ENCODE measurements around the gene IKZF1.

Gene IKZF1

DNA sequence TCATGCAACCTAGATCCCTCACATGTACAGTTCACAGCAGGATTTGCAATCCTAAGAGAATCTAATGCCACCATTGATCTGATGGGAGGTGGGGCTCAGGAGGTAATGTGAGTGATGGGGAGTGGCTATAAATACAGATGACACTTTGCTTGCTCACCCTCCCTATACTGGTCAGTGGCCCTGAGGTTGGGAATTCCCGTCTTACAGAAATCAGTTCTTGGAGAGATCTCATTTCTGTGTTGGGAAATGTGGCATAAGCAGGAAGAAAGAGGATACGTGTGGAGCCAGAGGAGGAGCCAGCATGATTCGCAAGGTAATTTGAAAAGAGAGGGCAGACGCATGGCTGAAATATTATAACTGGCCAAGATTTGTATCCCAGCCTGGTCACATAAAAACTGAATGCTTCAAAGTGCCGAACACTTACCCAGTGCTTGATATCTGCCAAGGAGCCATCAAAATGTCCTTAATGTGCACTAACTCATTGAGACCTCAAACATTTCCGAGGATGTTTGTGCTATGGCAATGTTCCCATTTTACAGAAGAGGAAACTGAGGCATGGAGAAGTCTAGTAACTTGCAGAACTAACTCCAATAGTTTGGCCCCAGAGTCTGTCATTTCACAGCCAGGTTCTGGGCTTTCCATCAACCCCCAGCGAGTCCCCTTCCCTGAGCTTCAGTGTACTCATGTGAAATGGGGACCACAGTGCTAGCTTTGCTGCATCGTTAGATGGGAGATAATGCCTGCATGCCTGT is 5.5 kb upstream of the IKZF1 start:
- no peak for DNase-seq (ENCODE audit: low read depth in 1 of 2, low spot score in 1 of 2)
- Histone ChIP-seq H3K4me3 (replicated peaks; ENCODE audit: insufficient read depth, low read length) (no peak overlapping the region), H3K27me3 (ENCODE audit: insufficient read depth, poor library complexity, severe bottlenecking) (no peaks in the 10 kb centered on the region), H3K27ac (replicated peaks) (no peak overlapping the region)
- TF ChIP-seq POLR2AphosphoS5 (IDR thresholded peaks at IDR 0.05; ENCODE audit: low read depth), result no peak
- TF ChIP-seq, protein P1, sequence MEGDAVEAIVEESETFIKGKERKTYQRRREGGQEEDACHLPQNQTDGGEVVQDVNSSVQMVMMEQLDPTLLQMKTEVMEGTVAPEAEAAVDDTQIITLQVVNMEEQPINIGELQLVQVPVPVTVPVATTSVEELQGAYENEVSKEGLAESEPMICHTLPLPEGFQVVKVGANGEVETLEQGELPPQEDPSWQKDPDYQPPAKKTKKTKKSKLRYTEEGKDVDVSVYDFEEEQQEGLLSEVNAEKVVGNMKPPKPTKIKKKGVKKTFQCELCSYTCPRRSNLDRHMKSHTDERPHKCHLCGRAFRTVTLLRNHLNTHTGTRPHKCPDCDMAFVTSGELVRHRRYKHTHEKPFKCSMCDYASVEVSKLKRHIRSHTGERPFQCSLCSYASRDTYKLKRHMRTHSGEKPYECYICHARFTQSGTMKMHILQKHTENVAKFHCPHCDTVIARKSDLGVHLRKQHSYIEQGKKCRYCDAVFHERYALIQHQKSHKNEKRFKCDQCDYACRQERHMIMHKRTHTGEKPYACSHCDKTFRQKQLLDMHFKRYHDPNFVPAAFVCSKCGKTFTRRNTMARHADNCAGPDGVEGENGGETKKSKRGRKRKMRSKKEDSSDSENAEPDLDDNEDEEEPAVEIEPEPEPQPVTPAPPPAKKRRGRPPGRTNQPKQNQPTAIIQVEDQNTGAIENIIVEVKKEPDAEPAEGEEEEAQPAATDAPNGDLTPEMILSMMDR (IDR thresholded peaks at IDR 0.05; ENCODE audit: insufficient read depth, low read length), result no peak
- no peak for TF ChIP-seq GABPA (IDR thresholded peaks at IDR 0.05; ENCODE audit: low read depth)
- no peak for TF ChIP-seq SPI1 (IDR thresholded peaks at IDR 0.05; ENCODE audit: borderline replicate concordance, low read depth)
- TF ChIP-seq, protein P2, sequence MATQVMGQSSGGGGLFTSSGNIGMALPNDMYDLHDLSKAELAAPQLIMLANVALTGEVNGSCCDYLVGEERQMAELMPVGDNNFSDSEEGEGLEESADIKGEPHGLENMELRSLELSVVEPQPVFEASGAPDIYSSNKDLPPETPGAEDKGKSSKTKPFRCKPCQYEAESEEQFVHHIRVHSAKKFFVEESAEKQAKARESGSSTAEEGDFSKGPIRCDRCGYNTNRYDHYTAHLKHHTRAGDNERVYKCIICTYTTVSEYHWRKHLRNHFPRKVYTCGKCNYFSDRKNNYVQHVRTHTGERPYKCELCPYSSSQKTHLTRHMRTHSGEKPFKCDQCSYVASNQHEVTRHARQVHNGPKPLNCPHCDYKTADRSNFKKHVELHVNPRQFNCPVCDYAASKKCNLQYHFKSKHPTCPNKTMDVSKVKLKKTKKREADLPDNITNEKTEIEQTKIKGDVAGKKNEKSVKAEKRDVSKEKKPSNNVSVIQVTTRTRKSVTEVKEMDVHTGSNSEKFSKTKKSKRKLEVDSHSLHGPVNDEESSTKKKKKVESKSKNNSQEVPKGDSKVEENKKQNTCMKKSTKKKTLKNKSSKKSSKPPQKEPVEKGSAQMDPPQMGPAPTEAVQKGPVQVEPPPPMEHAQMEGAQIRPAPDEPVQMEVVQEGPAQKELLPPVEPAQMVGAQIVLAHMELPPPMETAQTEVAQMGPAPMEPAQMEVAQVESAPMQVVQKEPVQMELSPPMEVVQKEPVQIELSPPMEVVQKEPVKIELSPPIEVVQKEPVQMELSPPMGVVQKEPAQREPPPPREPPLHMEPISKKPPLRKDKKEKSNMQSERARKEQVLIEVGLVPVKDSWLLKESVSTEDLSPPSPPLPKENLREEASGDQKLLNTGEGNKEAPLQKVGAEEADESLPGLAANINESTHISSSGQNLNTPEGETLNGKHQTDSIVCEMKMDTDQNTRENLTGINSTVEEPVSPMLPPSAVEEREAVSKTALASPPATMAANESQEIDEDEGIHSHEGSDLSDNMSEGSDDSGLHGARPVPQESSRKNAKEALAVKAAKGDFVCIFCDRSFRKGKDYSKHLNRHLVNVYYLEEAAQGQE (IDR thresholded peaks at IDR 0.05; ENCODE audit: insufficient replicate concordance, low read depth), result no peak

DNA sequence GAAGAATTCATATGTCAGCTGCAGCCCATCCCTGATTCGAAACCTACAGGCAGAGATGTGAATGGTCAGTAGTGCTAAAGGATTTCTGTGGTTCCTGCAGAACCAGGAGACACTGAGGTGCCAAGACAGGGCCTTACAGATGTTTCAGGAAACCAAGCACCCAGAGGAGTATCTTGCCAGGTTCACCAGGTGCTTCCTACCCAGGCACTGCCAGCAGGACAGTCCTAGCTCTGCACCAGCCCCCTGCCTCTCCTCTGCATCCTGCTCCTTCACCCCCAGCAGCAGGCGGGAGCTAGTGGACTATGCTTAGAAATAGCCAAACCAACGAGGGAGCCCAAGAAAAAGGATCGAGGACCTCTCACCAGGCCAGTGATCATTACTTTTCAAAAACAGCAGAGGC is 4.2 kb upstream of the IKZF1 start:
- DNase-seq (ENCODE audit: low read depth in 1 of 2, low spot score in 1 of 2), result no peak
- TF ChIP-seq POLR2AphosphoS5 (IDR thresholded peaks at IDR 0.05; ENCODE audit: low read depth), result no peak
- TF ChIP-seq, protein P1 (IDR thresholded peaks at IDR 0.05; ENCODE audit: insufficient read depth, low read length), result no peak
- no peak for TF ChIP-seq SPI1 (IDR thresholded peaks at IDR 0.05; ENCODE audit: borderline replicate concordance, low read depth)
- no peak for TF ChIP-seq GABPA (IDR thresholded peaks at IDR 0.05; ENCODE audit: low read depth)
- TF ChIP-seq, protein P2 (IDR thresholded peaks at IDR 0.05; ENCODE audit: insufficient replicate concordance, low read depth), result no peak
- no peaks in the 10 kb centered on the region for H3K27me3 ChIP-seq (ENCODE audit: insufficient read depth, poor library complexity, severe bottlenecking)
- H3K27ac ChIP-seq (replicated peaks), result no peak overlapping the region
- no peak overlapping the region for H3K4me3 ChIP-seq (replicated peaks; ENCODE audit: insufficient read depth, low read length)

DNA sequence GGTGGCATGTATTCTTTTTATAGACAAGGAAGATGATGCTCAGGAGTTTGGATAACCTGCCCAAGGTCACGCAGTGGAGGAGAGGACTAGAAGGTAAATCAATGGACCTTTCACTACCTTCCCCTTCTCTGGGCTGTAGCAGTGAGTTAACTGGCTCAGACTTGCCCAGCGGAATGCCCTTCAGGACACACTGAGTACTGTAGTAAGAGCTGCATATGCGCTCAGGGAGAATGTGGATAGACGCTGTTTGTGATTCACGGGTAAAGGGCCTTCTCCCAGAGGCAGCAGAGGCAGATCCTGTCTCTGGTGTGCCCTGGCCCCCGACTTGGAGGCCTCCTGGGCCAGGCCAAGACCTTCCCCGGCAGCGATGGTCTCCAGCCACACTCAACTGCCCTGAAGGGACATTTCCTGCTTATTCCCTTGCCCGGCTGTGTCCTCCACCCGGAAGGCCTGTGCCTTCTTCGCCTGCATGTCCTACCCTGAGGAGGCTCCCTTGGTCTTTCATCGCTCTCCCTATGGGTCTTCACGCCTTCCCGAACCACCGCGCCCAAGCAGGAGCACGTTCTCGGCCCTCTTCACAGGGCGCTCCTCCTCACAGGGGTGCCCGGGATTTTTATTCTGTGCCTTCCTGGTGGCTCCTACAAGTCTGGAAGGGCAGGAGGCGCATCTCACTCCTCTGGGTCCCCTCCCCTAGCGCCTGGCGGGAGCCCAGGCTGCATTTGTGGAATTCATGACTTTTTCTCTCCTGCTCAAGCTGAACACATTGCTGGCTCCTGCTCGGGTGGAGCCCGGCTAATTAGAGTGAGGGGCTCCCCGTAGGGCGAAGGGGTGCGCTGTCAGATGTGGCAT is 1.8 kb upstream of the IKZF1 start:
- Histone ChIP-seq H3K27ac (replicated peaks) (no peak overlapping the region), H3K27me3 (ENCODE audit: insufficient read depth, poor library complexity, severe bottlenecking) (no peaks in the 10 kb centered on the region), H3K4me3 (replicated peaks; ENCODE audit: insufficient read depth, low read length) (no peak overlapping the region)
- no peak for DNase-seq (ENCODE audit: low read depth in 1 of 2, low spot score in 1 of 2)
- TF ChIP-seq SPI1 (IDR thresholded peaks at IDR 0.05; ENCODE audit: borderline replicate concordance, low read depth) (no peak), POLR2AphosphoS5 (IDR thresholded peaks at IDR 0.05; ENCODE audit: low read depth) (no peak), GABPA (IDR thresholded peaks at IDR 0.05; ENCODE audit: low read depth) (no peak)
- TF ChIP-seq, protein P1 (IDR thresholded peaks at IDR 0.05; ENCODE audit: insufficient read depth, low read length), result no peak
- TF ChIP-seq, protein P2 (IDR thresholded peaks at IDR 0.05; ENCODE audit: insufficient replicate concordance, low read depth), result no peak
